ENCODE data around the gene NMRAL1. TPM values are rescaled to one million over a fixed set of nuclear protein-coding genes. Genes with fewer than 3 reads are reported as not detected.

The NMRAL1 gene
- 78.9 and 86.2 TPM in 2 replicates for total RNA-seq

DNA sequence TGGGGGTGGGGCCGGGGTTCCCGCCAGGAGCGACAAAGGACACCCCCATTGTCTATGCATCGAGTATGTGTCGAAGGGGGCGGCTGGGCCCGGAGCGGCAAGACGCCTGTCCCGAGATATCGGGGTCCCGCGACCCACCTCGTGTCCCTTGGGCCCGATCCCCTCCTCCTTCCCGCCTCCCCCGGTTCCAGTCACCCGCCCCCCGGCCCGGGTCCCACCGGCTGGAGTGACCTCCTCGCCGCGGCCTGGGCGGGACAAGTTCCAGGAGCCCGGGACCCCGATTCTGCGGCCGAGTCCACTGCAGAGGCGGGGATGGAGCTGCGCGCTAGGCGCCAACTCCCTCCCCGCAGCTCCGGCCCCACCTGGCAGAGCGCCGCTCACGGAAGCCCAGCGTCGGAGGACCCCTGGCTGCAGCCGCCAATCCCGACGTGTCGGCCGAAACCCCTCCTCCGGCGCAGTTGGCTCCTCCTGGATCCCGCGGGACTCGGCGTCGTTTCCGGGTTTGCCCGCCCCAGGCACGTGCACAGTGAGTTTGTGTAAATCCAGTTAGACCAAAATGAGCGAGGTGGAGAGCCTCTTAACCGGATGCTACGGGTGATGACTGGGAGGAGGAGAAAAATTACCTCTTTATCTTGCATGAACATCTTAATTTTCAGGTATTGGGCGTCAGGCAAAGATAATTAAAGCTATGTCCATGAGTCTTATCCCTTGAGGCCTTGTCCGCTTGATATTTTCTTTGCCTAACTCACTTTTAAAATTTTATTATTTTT is at the start of gene NMRAL1:
Gene NMRAL1, minus strand, starts transcription at position 434 of the 770 bp plus-strand sequence. CDS start 493 bp downstream, outside the sequence.

DNA sequence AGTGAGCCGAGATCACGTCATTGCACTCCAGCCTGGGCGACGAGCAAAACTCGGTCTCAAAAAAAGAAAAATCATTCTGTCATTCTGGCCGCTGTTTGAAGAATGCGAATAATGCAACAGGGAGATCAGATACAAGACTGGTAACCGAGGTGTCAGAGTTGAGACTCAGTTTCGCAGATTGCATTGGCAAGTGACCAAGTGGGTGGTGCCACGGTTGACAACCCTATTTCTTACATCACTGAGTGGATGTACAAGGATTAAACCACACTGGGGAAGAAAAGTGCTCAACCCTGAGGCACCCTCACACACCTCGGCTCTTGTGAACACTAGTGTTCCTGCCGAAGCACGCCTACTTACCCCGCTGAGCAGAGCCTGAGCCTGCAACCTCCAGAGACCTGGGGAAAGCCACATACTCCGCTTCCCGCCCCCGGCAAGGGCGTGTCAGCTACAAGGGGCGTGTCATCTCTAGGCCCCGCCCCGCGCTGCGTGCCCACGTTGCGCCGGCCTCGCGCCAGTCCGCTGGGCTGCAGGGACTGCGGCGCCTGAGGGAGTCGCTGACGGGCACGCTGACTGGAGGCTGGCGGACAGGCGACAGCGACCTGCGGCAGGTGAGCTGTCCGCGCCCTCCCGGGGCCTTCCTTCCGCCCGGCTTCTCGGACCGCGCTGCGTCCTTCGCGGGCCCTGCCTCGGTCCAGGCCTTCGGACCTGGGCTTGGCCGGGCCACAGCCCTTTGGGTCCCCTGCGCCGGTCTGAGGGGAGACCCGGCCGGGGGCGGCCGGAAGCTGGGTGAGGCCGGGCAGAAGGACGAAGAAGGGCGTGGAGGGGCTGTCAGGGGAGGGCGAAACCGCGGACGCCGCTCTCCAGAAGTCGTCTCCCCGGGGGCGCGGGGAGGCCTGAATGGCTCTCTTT is 1.7 kb upstream of the NMRAL1 start, which contains the start of gene HMOX2:
Gene HMOX2, plus strand, starts transcription at position 519 of the 909 bp plus-strand sequence. CDS start 29,127 bp downstream, outside the sequence.

DNA sequence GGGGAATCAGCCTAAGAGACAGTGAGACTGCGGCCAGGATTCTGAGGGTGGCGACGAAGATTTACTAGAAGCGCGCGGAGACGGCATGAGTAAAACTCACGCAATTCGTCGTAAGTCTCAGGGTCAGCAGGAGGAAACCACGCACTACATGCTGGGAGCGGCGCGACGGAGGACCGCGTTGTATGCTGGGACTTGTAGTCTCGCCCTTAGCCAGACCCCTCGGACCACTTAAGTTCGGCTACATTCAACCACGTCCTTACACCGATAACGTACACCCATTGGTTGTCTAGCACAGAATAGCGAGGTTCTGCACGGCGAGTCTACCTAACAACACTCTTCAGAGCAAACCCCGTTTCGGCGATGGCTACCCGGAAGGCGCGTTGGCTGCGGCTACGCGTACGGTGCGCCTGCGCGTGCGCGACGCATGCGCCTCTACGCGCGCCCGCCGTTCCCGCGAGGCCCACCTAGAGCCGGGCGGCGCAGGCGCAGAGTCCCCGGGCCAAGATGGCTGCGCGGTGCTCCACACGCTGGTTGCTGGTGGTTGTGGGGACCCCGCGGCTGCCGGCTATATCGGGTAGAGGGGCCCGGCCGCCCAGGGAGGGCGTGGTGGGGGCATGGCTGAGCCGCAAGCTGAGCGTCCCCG is 48.9 kb downstream of the NMRAL1 start, which contains the start of gene DNAJA3:
Gene DNAJA3, plus strand, starts transcription at position 491 of the 643 bp plus-strand sequence. Its CDS starts 14 bp downstream, at position 505.

DNA sequence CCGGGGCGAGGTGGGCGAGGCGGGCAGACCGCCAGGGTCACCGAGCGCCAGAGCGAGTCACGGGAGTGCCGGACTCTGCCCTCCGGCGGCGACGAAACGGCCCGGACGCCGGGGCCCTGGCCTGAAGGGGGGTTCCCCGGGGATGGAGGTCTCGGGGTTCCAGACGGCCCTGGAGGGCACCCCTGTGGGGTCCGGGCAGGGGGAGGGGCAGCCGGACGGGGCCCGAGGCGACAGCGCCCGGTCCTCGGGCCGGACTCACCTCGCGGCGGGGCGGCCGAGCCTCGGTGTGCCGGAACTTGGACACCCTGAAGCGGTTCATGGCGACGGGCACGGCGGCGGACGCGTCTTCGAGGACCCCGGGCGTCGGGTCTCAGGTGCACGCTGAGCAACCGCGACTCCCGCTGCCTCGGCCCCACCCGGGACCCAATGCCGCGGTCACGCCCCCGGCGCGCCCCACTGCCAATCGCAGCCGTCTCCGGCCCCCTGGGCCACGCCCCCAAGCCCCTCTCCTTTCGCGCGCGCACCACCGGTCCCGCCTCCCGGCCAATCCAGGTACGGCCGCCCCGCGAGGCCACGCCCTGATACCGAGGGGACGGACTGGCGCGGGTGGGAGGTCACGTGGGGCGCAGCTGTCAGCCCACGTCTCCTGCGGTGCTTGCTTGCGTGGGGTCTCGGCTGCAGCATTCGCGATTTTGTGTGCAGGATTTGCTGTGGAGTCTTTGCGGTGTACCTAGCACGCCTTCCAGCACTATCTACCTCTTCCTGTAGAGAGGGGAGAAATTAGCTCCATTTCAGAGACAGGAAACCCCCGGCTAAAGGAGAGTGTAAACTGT is 58.0 kb downstream of the NMRAL1 start, which contains the start of gene CORO7:
Gene CORO7, minus strand, starts transcription at position 397 of the 833 bp plus-strand sequence. Its CDS starts 78 bp downstream, at position 319.

Other genes starting within 250 kb of the NMRAL1 start
- gene SRL, start 232.5 kb downstream of the NMRAL1 start, total RNA-seq, result 0.29 and 0.89 TPM in 2 replicates
- 5.8 and 7.8 TPM in 2 replicates for gene TFAP4, start 201.6 kb downstream of the NMRAL1 start, total RNA-seq
- 6.7 and 6.9 TPM in 2 replicates for gene GLIS2, start 158.6 kb downstream of the NMRAL1 start, total RNA-seq
- gene PAM16, start 123.3 kb downstream of the NMRAL1 start, total RNA-seq, result 29.1 and 32.4 TPM in 2 replicates
- gene VASN, start 102.8 kb downstream of the NMRAL1 start, total RNA-seq, result 108 and 121 TPM in 2 replicates
- 13.3 and 14.1 TPM in 2 replicates for gene CORO7, start 58.0 kb downstream of the NMRAL1 start, total RNA-seq
- 44.1 and 49.4 TPM in 2 replicates for gene DNAJA3, start 48.8 kb downstream of the NMRAL1 start, total RNA-seq
- gene HMOX2, start 1.8 kb upstream of the NMRAL1 start, total RNA-seq, result 58.8 and 79.6 TPM in 2 replicates
- gene CDIP1, start 64.1 kb upstream of the NMRAL1 start, total RNA-seq, result 6.6 and 10.1 TPM in 2 replicates
- gene C16orf96, start 81.7 kb upstream of the NMRAL1 start, total RNA-seq, result not detected in 2 replicates
- 2.3 and 6.0 TPM in 2 replicates for gene UBALD1, start 140.3 kb upstream of the NMRAL1 start, total RNA-seq
- gene MGRN1, start 150.2 kb upstream of the NMRAL1 start, total RNA-seq, result 31.4 and 37.7 TPM in 2 replicates
- gene NUDT16L1, start 218.9 kb upstream of the NMRAL1 start, total RNA-seq, result 42.5 and 43.0 TPM in 2 replicates